ENCODE results near the gene ENOX1. TPM values are rescaled to one million over a fixed set of nuclear protein-coding genes. Genes with fewer than 3 reads are reported as not detected.

The ENOX1 gene
- total RNA-seq, 1 donor from 2014 or later = 0.14 TPM

DNA sequence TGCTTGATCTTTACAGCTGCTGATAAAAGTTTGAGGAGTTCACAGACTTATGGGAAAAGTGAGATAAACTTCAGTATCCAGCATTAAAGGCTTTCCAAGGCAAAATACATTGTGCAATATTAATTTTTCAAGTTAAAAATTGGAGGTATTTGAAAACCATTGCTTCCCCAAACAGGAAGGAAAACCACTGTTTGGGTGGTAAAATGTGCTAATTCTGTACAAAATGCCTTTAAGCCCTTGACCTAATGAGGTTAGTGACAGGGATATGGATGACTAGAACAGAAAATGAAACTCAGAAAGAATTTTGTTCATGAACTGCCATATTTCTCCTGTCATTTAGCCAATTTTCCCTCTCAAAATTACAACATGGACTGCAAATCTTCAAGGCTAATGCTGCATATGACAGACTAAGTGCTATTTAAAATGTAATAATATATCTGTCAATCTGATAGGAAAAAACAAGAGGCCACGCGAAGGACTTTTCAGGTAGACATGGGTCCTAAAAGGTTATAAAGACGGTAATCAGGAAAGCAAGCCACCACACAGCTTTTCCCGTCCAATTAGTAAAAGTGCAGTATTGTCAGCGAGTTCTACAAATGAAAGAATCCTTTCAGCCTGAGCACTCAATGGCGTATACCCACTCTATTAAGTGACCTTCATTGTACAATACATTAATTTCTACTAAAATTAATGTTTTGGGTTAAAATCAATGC, 212.8 kb downstream of the ENOX1 start:
- no peak overlapping the region for H3K4me3 Mint-ChIP-seq
- peaks cover 4% of the 10 kb centered on the region for H3K4me1 Mint-ChIP-seq
- H3K27me3 Mint-ChIP-seq = peaks cover 3% of the 10 kb centered on the region
- H3K9me3 Mint-ChIP-seq = peaks cover 9% of the 10 kb centered on the region
- no peaks in the 10 kb centered on the region for H3K36me3 Mint-ChIP-seq (ENCODE audit: low read depth)
- intact Hi-C loops (cut with micrococcal nuclease) = no loop called here
- no peak overlapping the region for H3K27ac Mint-ChIP-seq
- no peak for DNase-seq

DNA sequence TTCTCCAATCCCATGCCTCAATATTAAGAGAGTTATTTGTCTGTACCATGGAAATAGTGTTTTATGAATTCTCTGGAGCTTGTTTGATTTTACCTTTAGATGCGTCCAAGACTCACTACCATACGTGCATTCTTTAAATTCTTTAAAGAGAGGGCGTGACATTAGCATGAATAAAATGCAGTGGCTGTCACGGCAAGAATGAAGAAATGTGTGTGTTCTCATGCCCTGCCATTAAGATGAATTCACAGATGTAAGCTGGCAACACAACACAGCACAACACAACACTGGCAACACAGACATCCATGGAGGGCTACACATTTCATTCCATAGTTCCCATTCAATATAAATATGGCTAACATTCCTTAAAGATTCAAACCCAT, 213.4 kb downstream of the ENOX1 start:
- Mint-ChIP-seq H3K27me3 (peaks cover 3% of the 10 kb centered on the region), H3K4me1 (peaks cover 4% of the 10 kb centered on the region), H3K27ac (no peak overlapping the region), H3K9me3 (peaks cover 9% of the 10 kb centered on the region), H3K4me3 (no peak overlapping the region), H3K36me3 (ENCODE audit: low read depth) (no peaks in the 10 kb centered on the region)
- intact Hi-C loops (cut with micrococcal nuclease) = no loop called here
- DNase-seq = no peak

DNA sequence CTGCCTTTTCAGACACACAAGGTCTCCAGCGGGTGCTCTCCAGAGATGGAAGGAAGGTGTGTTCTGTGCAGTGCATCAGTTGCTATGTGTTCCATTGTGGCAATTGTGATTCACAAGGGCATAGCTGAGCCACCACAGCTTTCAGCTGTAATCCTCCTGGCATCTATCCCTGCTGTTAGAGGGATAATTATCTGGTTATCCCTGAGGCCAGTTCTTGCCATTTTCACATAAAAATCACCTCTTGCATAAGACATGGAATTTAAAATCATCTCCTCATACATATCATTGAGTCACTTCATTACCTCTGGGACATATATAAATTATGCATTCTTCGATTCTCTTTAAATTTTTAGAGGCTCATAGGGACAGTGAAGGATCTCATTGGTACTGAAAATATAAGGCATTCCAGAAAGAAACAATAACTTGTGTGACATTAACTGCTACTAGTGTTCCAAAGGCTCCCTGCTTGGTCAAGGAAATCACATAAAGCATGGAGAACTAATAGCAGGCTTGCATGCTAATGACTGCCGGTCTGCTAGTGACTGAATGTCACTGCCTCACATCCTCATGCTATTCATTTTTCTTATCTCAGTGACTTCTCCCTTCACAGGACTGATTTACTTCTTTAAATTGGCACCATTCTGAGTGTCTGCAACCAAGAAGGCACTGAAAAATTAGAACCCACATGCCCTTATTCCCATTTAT, 214.0 kb downstream of the ENOX1 start:
- H3K27me3 Mint-ChIP-seq = peaks cover 3% of the 10 kb centered on the region
- no peaks in the 10 kb centered on the region for H3K36me3 Mint-ChIP-seq (ENCODE audit: low read depth)
- intact Hi-C loops (cut with micrococcal nuclease) = no loop called here
- peaks cover 4% of the 10 kb centered on the region for H3K4me1 Mint-ChIP-seq
- H3K9me3 Mint-ChIP-seq = peaks cover 9% of the 10 kb centered on the region
- no peak for DNase-seq
- H3K27ac Mint-ChIP-seq = no peak overlapping the region
- H3K4me3 Mint-ChIP-seq = no peak overlapping the region

DNA sequence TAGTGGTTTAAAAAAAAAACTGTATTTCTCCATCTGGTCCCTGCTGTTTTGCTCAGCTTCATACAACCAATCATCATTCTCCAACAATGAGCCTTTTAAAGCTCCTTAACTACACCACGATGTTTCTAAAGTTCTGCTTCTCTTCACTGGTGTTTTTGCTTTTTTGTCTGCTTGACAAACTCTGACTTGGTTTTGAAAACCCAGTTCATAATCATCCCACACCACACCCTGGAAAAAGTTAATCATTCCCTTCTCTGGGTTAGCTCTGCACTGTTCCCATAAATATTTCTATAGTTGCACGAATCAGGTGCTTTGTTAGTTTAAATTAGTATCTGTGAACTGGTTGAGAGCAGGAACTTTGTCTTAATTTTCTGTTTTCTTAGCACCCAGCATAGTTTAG, 217.1 kb downstream of the ENOX1 start:
- no peak overlapping the region for H3K27ac Mint-ChIP-seq
- H3K36me3 Mint-ChIP-seq (ENCODE audit: low read depth) = no peaks in the 10 kb centered on the region
- no peak for DNase-seq
- intact Hi-C loops (cut with micrococcal nuclease) = no loop called here
- peaks cover 2% of the 10 kb centered on the region for H3K9me3 Mint-ChIP-seq
- peaks cover 12% of the 10 kb centered on the region for H3K27me3 Mint-ChIP-seq
- peaks cover 2% of the 10 kb centered on the region for H3K4me1 Mint-ChIP-seq
- no peak overlapping the region for H3K4me3 Mint-ChIP-seq

DNA sequence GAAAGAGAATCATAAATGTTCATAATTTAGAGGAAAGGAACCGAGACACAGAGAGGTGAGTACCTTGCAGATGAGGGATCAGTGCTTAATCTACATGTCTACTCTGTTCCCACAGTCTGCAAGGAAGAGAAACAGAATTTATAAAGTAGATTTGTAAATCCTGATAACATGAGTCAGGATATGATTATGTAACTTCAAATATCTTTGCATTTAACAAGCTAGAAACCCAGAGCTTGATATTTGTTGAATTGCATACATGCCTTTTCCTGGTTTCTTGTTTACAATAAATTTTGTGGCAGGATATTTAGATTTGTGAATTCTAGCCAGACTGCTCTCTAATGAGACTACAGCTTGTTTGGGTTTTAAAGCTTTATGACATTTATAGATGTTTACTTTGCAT, 219.2 kb downstream of the ENOX1 start:
- no peak for DNase-seq
- no peaks in the 10 kb centered on the region for H3K9me3 Mint-ChIP-seq
- H3K27me3 Mint-ChIP-seq = peaks cover 21% of the 10 kb centered on the region
- H3K27ac Mint-ChIP-seq = no peak overlapping the region
- H3K36me3 Mint-ChIP-seq (ENCODE audit: low read depth) = no peaks in the 10 kb centered on the region
- H3K4me1 Mint-ChIP-seq = no peaks in the 10 kb centered on the region
- intact Hi-C loops (cut with micrococcal nuclease) = no loop called here
- H3K4me3 Mint-ChIP-seq = no peak overlapping the region

DNA sequence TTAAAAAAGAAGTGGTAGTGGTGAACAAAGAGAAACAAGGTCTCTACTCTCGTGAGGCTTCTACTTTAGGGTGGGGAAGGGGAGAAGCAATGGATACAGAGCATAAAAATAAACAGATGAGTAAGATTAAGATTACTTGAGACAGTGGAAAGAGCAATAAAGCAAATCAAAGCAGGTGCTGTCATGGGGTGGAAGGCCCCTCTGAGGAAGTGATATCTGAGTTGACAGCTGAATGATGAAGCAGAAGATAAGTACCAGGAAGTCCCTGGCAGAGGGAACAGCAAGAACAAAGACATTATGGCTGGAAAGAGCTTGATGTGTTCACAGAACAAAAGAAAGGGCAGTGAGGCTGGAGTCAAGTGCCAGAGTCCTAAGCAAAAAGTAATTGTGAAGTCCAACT, 221.8 kb downstream of the ENOX1 start:
- Mint-ChIP-seq H3K27ac (no peak overlapping the region), H3K4me3 (no peak overlapping the region), H3K4me1 (no peaks in the 10 kb centered on the region), H3K27me3 (peaks cover 27% of the 10 kb centered on the region), H3K36me3 (ENCODE audit: low read depth) (no peaks in the 10 kb centered on the region), H3K9me3 (no peaks in the 10 kb centered on the region)
- intact Hi-C loops (cut with micrococcal nuclease) = no loop called here
- DNase-seq = no peak

DNA sequence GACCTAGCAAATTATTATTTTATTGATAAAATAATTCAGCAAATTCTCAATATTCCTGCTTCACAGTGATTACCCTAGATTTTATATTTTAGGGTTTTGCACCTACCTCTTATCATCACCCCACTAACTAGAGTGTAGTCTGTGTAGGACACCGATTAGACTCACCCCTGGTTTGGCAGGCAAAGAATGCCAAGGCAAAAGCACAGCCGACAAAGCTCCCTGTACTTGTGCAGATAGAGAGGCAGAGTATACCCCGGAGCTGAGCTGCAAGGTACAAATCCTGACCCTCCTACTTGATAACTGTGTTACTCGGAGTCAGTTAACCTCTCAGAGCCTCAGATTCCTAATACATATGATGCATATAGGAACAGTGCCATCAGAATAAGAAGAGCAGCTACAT, 225.7 kb downstream of the ENOX1 start:
- Mint-ChIP-seq H3K36me3 (ENCODE audit: low read depth) (no peaks in the 10 kb centered on the region), H3K9me3 (no peaks in the 10 kb centered on the region), H3K4me3 (no peak overlapping the region), H3K27ac (no peak overlapping the region), H3K27me3 (peaks cover 27% of the 10 kb centered on the region), H3K4me1 (no peaks in the 10 kb centered on the region)
- intact Hi-C loops (cut with micrococcal nuclease) = no loop called here
- DNase-seq = no peak

DNA sequence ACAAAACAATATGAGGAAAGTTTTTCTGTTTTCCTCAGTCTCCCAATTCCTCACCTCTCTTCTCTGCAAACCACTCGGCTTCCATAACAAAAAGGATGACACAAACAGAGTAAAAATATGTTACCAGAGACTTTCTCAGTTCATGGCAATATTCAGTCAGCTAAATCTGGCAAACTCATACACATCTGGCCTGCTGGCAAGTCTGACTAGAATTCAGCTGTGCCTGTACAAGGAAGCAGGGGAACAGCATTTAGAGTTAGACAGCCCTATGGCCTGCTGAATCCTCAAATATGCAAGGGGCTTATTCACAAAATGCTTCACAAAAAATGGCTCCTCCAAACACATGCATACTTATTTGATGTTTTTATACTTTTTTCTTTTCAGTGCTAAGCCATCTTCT, 227.8 kb downstream of the ENOX1 start:
- no peak for DNase-seq
- peaks cover 21% of the 10 kb centered on the region for H3K27me3 Mint-ChIP-seq
- intact Hi-C loops (cut with micrococcal nuclease) = no loop called here
- H3K4me1 Mint-ChIP-seq = no peaks in the 10 kb centered on the region
- no peak overlapping the region for H3K27ac Mint-ChIP-seq
- no peaks in the 10 kb centered on the region for H3K9me3 Mint-ChIP-seq
- no peak overlapping the region for H3K4me3 Mint-ChIP-seq
- H3K36me3 Mint-ChIP-seq (ENCODE audit: low read depth) = no peaks in the 10 kb centered on the region

DNA sequence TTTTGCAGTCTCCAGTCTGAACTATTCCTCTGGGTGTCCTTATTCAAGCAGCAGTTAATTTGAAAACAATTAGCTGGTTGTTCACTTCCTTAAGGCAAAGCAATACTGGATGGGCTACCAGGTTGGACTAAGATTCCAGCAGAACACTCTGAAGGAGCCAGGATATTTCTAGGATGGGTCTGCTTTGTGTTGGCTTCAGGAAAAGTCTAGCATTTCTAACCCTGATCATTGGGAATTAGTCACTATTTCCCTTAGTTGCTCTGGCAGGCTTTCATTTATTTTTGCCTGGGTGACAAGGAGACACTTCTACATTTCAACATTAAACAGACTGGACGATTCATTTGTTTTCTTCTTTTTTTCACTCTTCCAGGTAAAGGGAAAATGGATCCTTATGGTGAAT, 228.4 kb downstream of the ENOX1 start:
- H3K27ac Mint-ChIP-seq = no peak overlapping the region
- no peak overlapping the region for H3K4me3 Mint-ChIP-seq
- intact Hi-C loops (cut with micrococcal nuclease) = no loop called here
- no peaks in the 10 kb centered on the region for H3K4me1 Mint-ChIP-seq
- no peaks in the 10 kb centered on the region for H3K36me3 Mint-ChIP-seq (ENCODE audit: low read depth)
- H3K27me3 Mint-ChIP-seq = peaks cover 18% of the 10 kb centered on the region
- H3K9me3 Mint-ChIP-seq = no peaks in the 10 kb centered on the region
- DNase-seq = no peak

DNA sequence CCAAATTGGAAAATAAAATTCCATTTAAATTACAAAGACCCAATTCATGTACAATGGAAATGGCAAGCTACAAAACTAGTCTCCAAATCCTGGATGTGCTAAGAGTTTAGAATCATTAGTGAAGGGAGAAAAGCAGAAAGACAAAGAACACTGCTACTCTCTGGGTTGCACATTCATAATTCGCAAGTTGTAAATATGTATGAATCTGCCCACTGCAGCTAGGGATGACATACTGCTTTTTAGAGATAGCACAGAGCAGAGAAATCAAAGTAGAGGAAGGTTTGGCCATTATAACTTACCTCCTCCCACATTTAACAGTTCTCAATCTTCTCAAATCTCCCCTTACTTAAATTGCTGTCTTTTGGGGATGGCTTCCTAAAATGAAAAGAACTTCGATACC, 231.1 kb downstream of the ENOX1 start:
- Mint-ChIP-seq H3K4me3 (no peak overlapping the region), H3K4me1 (no peaks in the 10 kb centered on the region), H3K9me3 (no peaks in the 10 kb centered on the region), H3K27ac (no peak overlapping the region), H3K36me3 (ENCODE audit: low read depth) (no peaks in the 10 kb centered on the region), H3K27me3 (peaks cover 8% of the 10 kb centered on the region)
- no peak for DNase-seq
- intact Hi-C loops (cut with micrococcal nuclease) = no loop called here

DNA sequence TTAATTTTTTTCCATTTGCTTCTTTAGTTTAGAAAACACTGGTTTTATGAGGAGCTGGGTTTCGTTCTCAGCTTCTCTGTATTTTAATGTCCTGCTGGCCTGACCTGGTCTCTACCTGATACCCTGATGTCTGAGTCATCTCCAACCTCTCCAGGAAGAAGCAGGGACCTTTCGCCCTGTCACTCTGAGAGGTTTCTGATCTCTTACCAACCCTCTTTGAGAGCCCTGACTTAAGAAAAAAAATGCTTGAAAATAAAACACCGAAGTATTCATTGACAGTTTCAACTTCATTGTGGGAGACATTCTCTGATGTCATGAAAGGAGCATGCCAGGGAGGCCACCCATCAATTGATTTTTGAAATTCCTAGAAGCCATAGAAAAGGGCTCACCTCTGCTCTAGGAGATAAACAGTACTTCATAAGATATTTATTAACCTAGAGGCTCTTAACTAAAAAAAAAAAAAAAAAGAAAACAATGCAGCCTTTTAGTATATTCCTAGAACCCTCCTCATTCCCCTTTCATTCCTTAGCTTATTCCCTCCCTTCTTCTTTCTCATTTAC, 234.8 kb downstream of the ENOX1 start:
- H3K4me1 Mint-ChIP-seq = peaks cover 4% of the 10 kb centered on the region
- H3K27me3 Mint-ChIP-seq = peaks cover 12% of the 10 kb centered on the region
- H3K9me3 Mint-ChIP-seq = no peaks in the 10 kb centered on the region
- H3K36me3 Mint-ChIP-seq (ENCODE audit: low read depth) = no peaks in the 10 kb centered on the region
- intact Hi-C loops (cut with micrococcal nuclease) = no loop called here
- no peak overlapping the region for H3K4me3 Mint-ChIP-seq
- no peak overlapping the region for H3K27ac Mint-ChIP-seq
- DNase-seq = no peak

DNA sequence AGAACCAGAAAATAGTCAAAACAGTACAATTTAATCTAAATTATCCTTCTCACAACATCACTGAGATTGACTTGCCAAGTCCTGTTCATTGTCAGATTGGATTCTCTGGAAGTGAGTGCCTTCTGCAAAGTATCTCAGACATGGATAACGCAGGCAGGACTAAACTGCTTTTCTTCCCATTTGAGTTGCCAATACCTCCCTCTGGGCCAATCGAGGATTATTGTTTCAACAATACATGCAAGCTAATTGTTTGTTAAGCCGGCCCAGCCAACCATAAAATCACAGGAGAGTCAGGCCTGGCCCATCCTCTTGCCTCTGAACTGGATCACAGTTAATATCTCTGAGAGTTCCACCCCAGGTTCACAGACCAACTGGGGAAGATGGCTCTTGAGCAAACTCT, 240.0 kb downstream of the ENOX1 start:
- Mint-ChIP-seq H3K4me1 (peaks cover 4% of the 10 kb centered on the region), H3K27me3 (peaks cover 4% of the 10 kb centered on the region), H3K27ac (no peak overlapping the region), H3K9me3 (no peaks in the 10 kb centered on the region), H3K4me3 (no peak overlapping the region), H3K36me3 (ENCODE audit: low read depth) (no peaks in the 10 kb centered on the region)
- DNase-seq = no peak
- intact Hi-C loops (cut with micrococcal nuclease) = no loop called here

DNA sequence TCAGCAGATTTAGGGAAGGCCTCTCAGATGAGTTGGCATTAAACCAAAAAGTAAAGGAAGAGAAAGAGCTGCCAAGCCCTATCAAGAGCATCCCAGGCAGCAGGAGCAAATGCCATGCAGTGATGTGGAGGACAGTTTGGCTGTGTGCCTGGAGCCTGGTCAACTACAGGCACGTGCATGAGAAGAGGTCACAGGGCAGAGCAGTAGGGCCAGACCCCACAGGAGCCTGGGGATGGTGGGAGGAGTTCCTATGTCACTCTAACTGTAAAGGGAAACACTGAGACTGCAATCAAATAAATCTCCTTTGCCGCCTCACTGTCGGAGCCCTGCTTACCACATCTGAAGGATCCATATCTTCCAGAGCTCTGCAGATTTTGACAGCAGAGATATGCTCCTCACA, 240.5 kb downstream of the ENOX1 start:
- Mint-ChIP-seq H3K36me3 (ENCODE audit: low read depth) (no peaks in the 10 kb centered on the region), H3K27ac (no peak overlapping the region), H3K4me3 (no peak overlapping the region), H3K4me1 (peaks cover 4% of the 10 kb centered on the region), H3K27me3 (peaks cover 4% of the 10 kb centered on the region), H3K9me3 (no peaks in the 10 kb centered on the region)
- DNase-seq = no peak
- intact Hi-C loops (cut with micrococcal nuclease) = no loop called here

DNA sequence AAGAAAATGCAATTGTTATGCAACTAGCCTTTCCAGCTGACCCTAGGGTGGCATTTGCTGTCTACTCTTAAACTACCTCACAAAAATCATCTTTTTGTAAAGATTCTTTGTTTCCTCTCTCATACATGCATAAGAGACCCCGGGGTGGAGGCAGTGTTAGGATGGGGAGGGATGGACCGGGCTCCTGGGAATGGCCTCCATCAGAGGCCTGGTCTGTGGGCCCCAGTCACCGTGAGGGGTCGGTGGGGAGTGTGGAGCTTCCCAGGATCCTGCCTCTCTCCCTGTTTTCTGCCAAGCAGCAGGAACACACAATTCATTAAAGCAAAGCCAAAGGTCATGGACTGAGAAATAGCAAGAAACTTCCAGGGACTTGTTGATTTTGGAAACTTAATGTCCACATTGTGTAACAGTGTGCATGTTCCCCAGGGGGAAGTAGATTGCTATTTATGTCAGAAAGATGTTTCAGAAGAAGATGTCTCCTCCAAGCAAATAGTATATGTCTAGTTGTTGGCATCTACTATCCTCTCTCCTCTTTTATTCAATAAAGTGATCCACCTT, 241.4 kb downstream of the ENOX1 start:
- no peak for DNase-seq
- intact Hi-C loops (cut with micrococcal nuclease) = no loop called here
- no peak overlapping the region for H3K4me3 Mint-ChIP-seq
- peaks cover 4% of the 10 kb centered on the region for H3K4me1 Mint-ChIP-seq
- no peaks in the 10 kb centered on the region for H3K9me3 Mint-ChIP-seq
- H3K36me3 Mint-ChIP-seq (ENCODE audit: low read depth) = no peaks in the 10 kb centered on the region
- no peak overlapping the region for H3K27ac Mint-ChIP-seq
- peaks cover 1% of the 10 kb centered on the region for H3K27me3 Mint-ChIP-seq

All from activated CD4-positive, alpha-beta T cell treated with anti-CD3 and anti-CD28 coated beads, Interleukin-2, amount 10 ng/mL, durations not matched to agents 24 days and 14 days (primary cell).